DND-41 (cell line): ENCODE results near the gene C1orf21.

Experiments used
- EZH2 ChIP-seq: IDR thresholded peaks from 3 replicates; pipeline ENCODE4 v1.6.1; 2012; ENCODE audit warnings: borderline replicate concordance, low read depth, mild to moderate bottlenecking, moderate library complexity, low read length, inconsistent platforms; ENCODE audit not compliant: severe bottlenecking
- TF ChIP-seq, protein P1 (sequence below): IDR thresholded peaks from 2 replicates; pipeline ENCODE4 v1.5.1; 2012; ENCODE audit warnings: borderline replicate concordance, low read length, moderate library complexity, mild to moderate bottlenecking; ENCODE audit not compliant: poor library complexity, severe bottlenecking; ENCODE audit errors: extremely low read depth

DNA sequence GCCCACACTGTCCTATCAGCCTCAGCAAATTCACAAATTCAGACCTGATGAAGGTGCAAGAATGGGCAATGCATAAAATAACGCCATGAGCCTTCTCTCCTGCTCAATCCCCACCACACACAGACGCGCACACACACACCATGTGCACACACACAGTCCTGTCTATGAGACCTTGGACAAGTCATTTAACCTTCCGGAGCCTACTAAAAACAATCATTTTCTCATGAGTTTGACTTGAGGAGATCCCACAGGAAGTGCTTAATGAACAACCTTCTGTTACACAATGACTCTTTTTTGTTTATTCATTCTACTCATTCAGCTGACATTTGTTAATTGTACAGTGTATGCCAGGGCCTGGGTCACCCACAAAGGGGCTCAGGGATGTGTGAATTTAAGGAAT, 242.4 kb downstream of the C1orf21 start:
- TF ChIP-seq, protein P1, sequence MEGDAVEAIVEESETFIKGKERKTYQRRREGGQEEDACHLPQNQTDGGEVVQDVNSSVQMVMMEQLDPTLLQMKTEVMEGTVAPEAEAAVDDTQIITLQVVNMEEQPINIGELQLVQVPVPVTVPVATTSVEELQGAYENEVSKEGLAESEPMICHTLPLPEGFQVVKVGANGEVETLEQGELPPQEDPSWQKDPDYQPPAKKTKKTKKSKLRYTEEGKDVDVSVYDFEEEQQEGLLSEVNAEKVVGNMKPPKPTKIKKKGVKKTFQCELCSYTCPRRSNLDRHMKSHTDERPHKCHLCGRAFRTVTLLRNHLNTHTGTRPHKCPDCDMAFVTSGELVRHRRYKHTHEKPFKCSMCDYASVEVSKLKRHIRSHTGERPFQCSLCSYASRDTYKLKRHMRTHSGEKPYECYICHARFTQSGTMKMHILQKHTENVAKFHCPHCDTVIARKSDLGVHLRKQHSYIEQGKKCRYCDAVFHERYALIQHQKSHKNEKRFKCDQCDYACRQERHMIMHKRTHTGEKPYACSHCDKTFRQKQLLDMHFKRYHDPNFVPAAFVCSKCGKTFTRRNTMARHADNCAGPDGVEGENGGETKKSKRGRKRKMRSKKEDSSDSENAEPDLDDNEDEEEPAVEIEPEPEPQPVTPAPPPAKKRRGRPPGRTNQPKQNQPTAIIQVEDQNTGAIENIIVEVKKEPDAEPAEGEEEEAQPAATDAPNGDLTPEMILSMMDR = no peak
- no peak for TF ChIP-seq EZH2
